GM18861 (cell line): Measurements from ENCODE around the gene STAMBP.

Experiments
- ATAC-seq: cut with Tn5 transposase; IDR thresholded peaks from one replicate; pipeline ENCODE4 v1.9.1; 2021; ENCODE audit not compliant: unreplicated experiment

The STAMBP gene

DNA sequence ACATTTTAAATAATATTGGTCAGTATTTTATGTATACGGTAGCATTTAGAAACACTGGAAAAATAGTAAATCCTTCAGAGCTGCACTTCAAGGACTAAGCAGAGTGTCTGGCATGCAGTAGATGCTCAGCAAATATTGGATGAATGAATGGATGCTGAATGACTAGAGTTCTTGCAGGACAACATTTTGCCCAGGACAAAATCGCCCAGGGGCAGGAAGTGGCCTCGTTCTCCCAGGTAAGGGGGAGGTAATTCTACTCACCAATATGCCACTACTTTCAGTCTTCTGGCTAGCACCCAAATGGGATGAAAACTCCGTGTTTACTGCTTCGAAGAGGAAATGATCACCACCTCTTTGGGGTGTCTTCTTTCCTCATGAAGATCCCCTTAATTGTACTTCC is 93.9 kb downstream of the STAMBP start:
- ATAC-seq, result no peak
